Activated naive CD4-positive, alpha-beta T cell treated with anti-CD3 and anti-CD28 coated beads, Interleukin-2, amount 50 U/mL, for 24 hours (primary cell): ENCODE measurements around the gene BRK1.
"Not testable (repeated sequence)": the region's sequence is repeated elsewhere in the genome, so short reads cannot be mapped to it uniquely, and the experiment has no call there.

Experiments used
- H3K27ac Mint-ChIP-seq: one replicate; pipeline ENCODE4 v1.8.0; 2021; ENCODE audit warnings: mild to moderate bottlenecking, mixed read lengths
- H3K27me3 Mint-ChIP-seq: one replicate; pipeline ENCODE4 v1.8.0; 2021; ENCODE audit warnings: mixed read lengths
- H3K36me3 Mint-ChIP-seq: one replicate; pipeline ENCODE4 v1.8.0; 2021; ENCODE audit warnings: mixed read lengths
- H3K4me1 Mint-ChIP-seq: one replicate; pipeline ENCODE4 v1.8.0; 2021; ENCODE audit warnings: mixed read lengths
- H3K4me3 Mint-ChIP-seq: one replicate; pipeline ENCODE4 v1.8.0; 2021; ENCODE audit warnings: mild to moderate bottlenecking, mixed read lengths
- H3K9me3 Mint-ChIP-seq: one replicate; pipeline ENCODE4 v1.8.0; 2021; ENCODE audit warnings: mixed read lengths

Gene BRK1

DNA sequence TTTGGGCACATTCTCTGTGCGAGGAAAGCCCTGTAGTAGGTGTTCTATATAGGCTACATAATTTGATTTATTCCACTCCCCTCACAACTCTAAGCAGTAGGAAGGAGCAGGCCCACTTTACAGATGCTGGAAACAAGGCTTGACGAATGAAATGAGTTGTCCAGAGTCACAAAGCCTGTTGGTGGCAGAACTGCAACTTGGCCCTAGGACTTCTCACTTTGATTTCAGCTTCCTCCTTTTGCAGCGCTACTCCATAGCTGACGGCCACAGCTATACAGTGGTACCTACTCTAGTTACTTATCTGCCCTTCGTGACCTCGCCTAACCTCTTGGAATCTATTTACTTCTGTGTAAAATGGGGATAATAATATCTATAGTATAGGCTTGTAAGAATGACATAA, 46.7 kb downstream of the BRK1 start:
- Mint-ChIP-seq H3K4me1 (peaks cover 17% of the 10 kb centered on the region), H3K9me3 (no peaks in the 10 kb centered on the region)

DNA sequence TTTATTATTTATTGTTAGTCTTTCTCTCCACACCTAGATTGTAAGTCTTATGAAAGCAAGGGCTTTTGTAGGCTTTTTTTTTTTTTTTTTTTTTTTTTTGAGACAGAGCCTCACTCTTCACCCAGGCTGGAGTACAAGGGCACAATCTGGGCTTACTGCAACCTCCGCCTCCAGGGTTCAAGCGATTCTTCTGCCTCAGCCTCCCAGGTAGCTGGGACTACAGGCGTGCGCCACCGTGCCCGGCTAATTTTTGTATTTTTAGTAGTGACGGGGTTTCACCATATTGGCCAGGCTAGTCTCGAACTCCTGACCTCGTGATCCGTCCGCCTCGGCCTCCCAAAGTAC, 48.7 kb downstream of the BRK1 start:
- Mint-ChIP-seq H3K4me3 (peak overlapping the region; percentile 77), H3K4me1 (peaks cover 24% of the 10 kb centered on the region)
- not testable (repeated sequence) for H3K36me3 Mint-ChIP-seq, H3K9me3 Mint-ChIP-seq, H3K27ac Mint-ChIP-seq, H3K27me3 Mint-ChIP-seq

More for the DNA sequence above, 46.7 kb downstream of the BRK1 start:
- H3K27ac Mint-ChIP-seq, result no peak overlapping the region
- H3K4me3 Mint-ChIP-seq, result no peak overlapping the region
- no peaks in the 10 kb centered on the region for H3K27me3 Mint-ChIP-seq
- H3K36me3 Mint-ChIP-seq, result no peaks in the 10 kb centered on the region

DNA sequence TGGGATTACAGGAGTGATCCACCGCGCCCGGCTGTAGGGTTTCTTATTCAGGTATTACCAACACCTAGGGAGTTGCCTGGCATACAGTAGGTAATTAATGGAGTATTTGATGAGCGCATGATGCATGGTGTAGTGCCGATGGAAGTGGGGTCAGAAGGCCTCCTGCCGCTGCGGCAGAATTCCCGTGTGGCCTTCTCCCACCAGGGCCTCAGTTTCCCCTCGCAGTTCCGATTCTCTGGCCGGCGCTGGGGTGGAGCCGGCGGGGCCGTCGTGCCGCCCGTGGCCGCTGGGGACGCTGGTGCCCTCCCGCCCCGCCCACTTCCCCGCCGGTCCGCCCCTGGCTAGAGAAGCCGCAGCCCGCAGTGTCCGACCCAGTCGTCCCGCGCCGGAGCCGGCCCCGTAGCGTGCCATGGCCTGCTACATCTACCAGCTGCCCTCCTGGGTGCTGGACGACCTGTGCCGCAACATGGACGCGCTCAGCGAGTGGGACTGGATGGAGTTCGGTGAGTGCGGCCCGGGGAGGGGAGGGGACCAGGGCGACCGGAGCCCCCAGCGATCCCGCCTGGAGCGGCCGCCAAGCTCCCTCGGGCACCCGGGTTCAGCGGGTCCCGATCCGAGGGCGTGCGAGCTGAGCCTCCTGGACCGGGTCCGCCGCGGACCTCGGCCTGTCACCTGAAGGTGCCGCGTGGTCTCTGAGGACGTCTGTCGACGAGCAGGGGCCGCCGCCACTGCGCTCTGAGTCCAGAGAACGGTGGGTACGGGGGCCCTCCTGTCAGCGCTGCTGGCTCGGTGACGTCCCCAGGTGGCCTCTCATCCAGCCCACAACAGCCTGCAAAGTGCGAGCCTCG, 49.3 kb downstream of the BRK1 start, which contains the start of gene IRAK2:
Gene IRAK2, plus strand, starts transcription at position 374 of the 848 bp plus-strand sequence. Its CDS starts 36 bp downstream, at position 410.
- Mint-ChIP-seq H3K4me1 (peaks cover 24% of the 10 kb centered on the region), H3K4me3 (peak within 1 kb of the TSS; percentile 78), H3K36me3 (peaks cover 4% of the 10 kb centered on the region), H3K9me3 (no peaks in the 10 kb centered on the region), H3K27ac (no peak within 1 kb of the TSS), H3K27me3 (no peaks in the 10 kb centered on the region)

DNA sequence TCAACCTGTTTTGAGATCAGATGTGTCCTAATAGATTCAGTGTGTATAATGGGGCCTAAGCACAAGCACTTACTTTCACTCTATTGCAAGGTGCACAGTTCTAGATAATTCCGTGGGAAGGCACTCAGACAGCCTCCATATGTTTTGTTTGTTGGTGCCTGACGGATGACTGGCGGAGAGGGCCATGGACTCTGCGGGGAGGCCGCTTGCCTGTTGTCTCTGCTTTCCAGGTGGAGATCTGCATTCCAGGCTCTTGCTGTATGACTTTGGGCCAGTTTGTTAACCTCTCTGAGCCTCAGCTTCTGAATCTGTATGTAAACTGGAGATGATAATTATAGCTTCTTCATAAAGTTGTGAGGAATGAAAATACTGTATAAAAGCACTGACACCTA, 50.7 kb downstream of the BRK1 start:
- Mint-ChIP-seq H3K4me3 (peak overlapping the region; percentile 42), H3K27ac (peak overlapping the region; percentile 30), H3K36me3 (peaks cover 4% of the 10 kb centered on the region), H3K9me3 (no peaks in the 10 kb centered on the region), H3K4me1 (peaks cover 27% of the 10 kb centered on the region), H3K27me3 (no peaks in the 10 kb centered on the region)

DNA sequence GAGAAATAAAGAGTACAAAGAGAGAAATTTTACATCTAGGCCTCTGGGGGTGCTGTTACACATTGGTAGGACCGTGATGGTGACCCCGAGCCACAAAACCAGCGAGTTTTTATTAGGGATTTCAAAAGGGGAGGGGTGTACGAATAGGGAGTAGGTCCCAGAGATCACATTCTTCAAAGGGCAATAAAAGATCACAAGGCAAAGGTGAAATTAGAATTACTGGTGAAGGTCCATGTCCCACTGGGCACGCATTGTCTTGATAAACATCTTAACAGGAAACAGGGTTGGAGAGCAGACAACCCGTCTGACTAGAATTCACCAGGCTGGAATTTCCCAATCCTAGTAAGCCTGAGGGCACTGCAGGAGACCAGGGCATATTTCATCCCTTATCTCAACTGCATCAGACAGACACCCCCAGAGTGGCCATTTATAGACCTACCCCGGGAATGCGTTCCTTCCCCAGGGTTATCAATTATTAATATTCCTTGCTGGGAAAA, 53.6 kb downstream of the BRK1 start:
- peaks cover 4% of the 10 kb centered on the region for H3K36me3 Mint-ChIP-seq
- H3K4me1 Mint-ChIP-seq, result peaks cover 27% of the 10 kb centered on the region
- no peak overlapping the region for H3K4me3 Mint-ChIP-seq
- H3K9me3 Mint-ChIP-seq, result no peaks in the 10 kb centered on the region
- H3K27ac Mint-ChIP-seq, result no peak overlapping the region
- H3K27me3 Mint-ChIP-seq, result no peaks in the 10 kb centered on the region

DNA sequence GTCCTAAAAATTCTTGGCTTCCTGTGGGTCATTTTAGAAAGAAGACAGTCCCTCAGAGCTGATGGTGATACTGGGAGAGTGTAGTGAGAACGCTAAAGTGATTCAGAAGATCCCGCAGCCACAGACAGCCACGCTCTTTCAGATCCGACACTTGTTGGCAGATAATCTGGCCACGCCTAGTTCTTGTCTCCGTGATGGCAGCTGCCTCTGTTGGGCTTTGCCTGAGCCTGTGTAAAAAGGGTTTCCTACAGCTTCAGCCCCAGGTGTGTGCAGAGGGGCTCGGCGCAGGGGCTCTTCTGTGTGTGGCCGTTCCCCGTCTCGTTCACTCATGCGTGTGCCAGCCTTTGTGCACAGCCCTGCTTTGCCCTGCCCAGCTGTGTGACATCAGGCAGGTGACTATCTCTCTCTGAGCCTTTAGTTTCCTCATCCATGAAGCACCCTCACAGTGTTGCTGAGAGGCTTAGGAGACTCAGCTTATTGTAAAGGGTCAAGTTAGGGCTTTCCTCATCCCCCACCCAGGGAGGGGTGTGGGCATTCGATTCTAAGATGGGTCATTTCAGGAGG, 55.5 kb downstream of the BRK1 start:
- Mint-ChIP-seq H3K27me3 (no peaks in the 10 kb centered on the region), H3K4me3 (no peak overlapping the region), H3K4me1 (peaks cover 26% of the 10 kb centered on the region), H3K9me3 (no peaks in the 10 kb centered on the region), H3K27ac (no peak overlapping the region), H3K36me3 (peaks cover 4% of the 10 kb centered on the region)

DNA sequence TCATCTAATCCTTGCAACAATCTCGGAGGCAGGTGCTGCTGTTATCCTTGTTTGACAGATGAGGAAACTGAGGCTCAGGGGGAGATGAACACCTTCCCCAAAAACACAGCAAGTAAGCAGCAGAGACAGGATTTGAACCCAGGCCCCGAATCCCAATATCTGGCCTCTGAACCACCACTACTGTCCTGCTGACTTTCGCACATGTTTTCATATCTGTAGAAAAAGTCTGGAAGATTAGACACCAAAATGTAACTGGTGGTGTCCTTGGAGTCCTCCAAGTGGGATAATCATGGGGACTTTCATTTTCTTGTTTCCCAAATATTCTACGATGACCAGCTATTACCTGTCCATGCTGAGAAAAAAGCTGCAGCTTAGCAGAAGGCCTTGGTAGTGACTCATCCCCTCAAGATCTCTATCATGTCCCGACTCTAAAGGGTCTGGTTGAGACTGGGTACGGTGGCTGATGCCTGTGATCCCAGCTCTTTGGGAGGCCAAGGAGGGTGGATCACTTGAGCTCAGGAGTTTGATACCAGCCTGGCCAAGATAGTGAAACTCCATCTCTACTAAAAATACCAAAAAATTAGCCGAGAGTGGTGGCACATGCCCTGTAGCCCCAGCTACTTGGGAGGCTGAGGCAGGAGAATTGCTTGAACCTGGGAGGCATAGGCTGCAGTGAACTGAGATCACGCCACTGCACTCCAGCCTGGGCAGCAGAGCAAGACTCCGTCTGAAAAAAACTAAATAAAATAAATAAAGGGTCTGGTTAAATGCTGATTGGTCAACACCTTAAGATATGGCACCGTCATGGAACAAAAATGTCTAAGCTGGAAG, 57.8 kb downstream of the BRK1 start:
- H3K9me3 Mint-ChIP-seq, result no peaks in the 10 kb centered on the region
- H3K4me3 Mint-ChIP-seq, result no peak overlapping the region
- no peaks in the 10 kb centered on the region for H3K27me3 Mint-ChIP-seq
- peaks cover 13% of the 10 kb centered on the region for H3K4me1 Mint-ChIP-seq
- peaks cover 4% of the 10 kb centered on the region for H3K36me3 Mint-ChIP-seq
- H3K27ac Mint-ChIP-seq, result no peak overlapping the region

DNA sequence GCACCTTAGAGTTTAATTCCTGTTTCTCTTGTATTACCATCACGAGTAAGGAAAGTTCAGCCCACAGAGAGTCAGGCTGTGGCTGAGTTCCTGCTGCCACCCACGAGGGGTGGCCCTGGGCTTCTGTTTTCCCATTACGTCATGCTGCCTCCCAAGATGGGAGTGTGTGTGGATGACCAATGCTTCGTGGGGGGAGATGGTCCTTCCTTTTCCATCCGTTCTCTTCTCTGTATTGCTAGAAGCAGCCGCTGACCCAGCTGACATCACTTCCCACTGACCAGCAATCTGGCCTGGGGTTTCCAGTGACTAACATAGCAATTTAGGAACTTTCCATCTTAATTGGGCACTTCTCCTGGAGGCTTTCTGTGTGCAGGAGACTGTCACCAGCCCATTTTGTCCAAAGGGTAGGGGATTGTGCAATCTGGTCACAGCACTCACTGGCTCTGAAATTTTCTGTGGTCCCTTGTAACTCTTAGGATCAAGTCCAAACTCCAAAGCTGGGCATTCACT, 58.5 kb downstream of the BRK1 start:
- Mint-ChIP-seq H3K4me3 (no peak overlapping the region), H3K27me3 (no peaks in the 10 kb centered on the region), H3K27ac (no peak overlapping the region), H3K4me1 (peaks cover 11% of the 10 kb centered on the region), H3K9me3 (no peaks in the 10 kb centered on the region), H3K36me3 (peaks cover 2% of the 10 kb centered on the region)

DNA sequence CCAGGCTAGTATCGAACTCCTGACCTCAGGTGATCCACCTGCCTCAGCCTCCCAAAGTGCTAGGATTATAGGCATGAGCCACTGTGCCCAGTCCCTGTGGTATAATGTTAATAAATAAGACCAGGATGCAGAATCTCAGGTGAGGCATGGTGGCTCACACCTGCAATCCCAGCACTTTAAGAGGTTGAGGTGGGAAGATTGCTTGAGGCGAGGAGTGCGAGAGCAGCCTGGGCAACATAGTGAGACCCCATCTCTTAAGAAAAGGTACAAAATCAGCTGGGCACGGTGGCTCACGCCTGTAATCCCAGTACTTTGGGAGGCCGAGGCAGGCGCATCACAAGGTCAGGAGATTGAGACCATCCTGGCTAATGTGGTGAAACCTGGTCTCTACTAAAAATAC, 59.9 kb downstream of the BRK1 start:
- H3K4me3 Mint-ChIP-seq, H3K9me3 Mint-ChIP-seq, H3K27ac Mint-ChIP-seq, H3K36me3 Mint-ChIP-seq, H3K27me3 Mint-ChIP-seq: not testable (repeated sequence)
- peaks cover 15% of the 10 kb centered on the region for H3K4me1 Mint-ChIP-seq

DNA sequence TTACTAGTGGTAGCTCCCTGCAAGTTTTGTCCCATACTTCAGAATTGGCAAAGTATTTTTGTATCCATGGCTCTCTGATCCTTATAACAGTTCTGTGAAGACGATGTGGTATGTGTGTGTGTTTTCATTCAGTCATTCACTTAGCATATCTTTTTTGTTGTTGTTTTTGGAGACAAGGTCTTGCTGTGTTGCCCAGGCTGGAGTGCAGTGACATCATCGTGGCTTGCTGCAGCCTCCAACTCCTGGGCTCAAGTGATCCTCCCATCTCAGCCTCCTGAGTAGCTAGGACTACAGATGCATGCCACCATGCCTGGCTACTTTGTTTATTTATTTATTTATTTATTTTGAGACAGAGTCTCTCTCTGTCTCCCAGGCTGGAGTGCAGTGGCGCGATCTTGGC, 60.7 kb downstream of the BRK1 start:
- H3K4me1 Mint-ChIP-seq, result peaks cover 12% of the 10 kb centered on the region
- H3K27me3 Mint-ChIP-seq, H3K27ac Mint-ChIP-seq, H3K36me3 Mint-ChIP-seq, H3K4me3 Mint-ChIP-seq, H3K9me3 Mint-ChIP-seq: not testable (repeated sequence)
